ENCODE data around the gene PNPLA6.
"Not testable (repeated sequence)": the region's sequence is repeated elsewhere in the genome, so short reads cannot be mapped to it uniquely, and the experiment has no call there.

The PNPLA6 gene

DNA sequence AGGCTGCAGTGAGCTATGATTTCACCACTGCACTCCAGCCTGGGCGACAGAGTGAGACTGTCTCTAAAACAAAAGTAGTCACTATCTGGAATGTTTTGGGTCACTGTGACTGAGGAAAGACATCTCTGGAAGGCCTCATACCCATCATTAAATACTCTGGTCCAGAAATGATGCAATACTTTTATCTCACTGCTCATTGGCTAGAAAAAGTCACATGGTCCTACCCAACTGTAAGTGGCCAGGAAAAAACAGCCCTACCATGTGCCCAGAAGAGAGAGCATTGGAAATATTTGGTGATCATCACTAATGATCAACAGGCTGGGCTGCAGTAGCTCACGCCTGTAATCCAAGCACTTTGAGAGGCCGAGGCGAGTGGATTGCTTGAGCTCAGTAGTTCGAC is 29.8 kb downstream of the PNPLA6 start:
- Mint-ChIP-seq H3K27me3 (ENCODE audit: low read depth, poor library complexity) (peaks cover 9% of the 10 kb centered on the region), H3K4me3 (no peak overlapping the region), H3K27ac (no peak overlapping the region)

DNA sequence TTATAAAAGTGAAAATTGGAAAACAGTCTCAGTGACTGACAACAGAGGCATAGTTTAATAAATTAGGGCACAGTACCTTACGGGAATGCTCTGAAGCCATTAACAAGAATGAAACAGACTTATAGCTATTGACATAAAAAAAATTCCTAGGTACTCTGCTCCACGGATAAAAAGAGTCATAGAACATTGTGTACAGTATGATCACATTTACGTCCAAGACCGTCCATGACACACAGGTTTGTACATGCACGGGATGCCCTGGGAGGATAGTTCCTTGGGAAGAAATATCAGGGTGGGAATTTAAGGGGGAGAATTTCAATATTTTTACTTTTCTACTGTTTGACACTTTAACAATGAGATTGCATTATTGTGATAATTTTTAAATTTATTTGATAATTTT is 35.2 kb downstream of the PNPLA6 start:
- TF ChIP-seq, protein P1, sequence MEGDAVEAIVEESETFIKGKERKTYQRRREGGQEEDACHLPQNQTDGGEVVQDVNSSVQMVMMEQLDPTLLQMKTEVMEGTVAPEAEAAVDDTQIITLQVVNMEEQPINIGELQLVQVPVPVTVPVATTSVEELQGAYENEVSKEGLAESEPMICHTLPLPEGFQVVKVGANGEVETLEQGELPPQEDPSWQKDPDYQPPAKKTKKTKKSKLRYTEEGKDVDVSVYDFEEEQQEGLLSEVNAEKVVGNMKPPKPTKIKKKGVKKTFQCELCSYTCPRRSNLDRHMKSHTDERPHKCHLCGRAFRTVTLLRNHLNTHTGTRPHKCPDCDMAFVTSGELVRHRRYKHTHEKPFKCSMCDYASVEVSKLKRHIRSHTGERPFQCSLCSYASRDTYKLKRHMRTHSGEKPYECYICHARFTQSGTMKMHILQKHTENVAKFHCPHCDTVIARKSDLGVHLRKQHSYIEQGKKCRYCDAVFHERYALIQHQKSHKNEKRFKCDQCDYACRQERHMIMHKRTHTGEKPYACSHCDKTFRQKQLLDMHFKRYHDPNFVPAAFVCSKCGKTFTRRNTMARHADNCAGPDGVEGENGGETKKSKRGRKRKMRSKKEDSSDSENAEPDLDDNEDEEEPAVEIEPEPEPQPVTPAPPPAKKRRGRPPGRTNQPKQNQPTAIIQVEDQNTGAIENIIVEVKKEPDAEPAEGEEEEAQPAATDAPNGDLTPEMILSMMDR (IDR thresholded peaks at IDR 0.05), result no peak
- Mint-ChIP-seq H3K27me3 (ENCODE audit: low read depth, poor library complexity) (peaks cover 38% of the 10 kb centered on the region), H3K4me3 (no peak overlapping the region), H3K9me3 (no peaks in the 10 kb centered on the region), H3K4me1 (no peaks in the 10 kb centered on the region), H3K36me3 (ENCODE audit: low read depth) (no peaks in the 10 kb centered on the region), H3K27ac (no peak overlapping the region)
- DNase-seq, result no peak

More for the DNA sequence above, 29.8 kb downstream of the PNPLA6 start:
- Mint-ChIP-seq H3K4me1 (no peaks in the 10 kb centered on the region), H3K36me3 (ENCODE audit: low read depth) (peaks cover 6% of the 10 kb centered on the region), H3K9me3 (no peaks in the 10 kb centered on the region)
- no peak for DNase-seq
- TF ChIP-seq, protein P1 (IDR thresholded peaks at IDR 0.05), result no peak

DNA sequence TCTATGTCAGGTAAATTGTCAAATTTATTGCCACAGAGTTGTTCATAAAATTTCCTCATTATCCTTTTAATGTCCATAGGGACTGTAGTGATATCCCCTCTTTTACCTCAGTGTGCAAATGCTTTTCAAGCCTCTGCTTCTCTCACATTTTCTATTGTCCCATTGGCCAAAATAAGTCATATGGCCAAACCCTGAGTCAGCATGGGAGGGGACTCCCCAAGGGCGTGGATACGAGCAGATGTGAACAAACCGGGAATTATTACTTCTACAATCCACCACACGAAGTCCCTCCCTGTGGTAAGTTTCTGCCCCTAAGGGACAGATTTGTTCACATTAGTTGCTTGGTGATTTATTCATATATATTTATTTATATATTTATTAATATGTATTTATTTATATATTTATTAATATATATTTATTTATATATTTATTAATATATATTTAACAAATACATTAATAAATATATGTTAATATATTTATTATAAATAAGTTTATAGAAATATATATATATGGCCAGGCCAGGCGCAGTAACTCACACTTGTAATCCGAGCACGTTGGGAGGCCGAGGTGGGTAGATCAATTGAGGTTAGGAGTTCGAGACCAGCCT is 40.0 kb downstream of the PNPLA6 start:
- H3K4me1 Mint-ChIP-seq, result no peaks in the 10 kb centered on the region
- no peaks in the 10 kb centered on the region for H3K9me3 Mint-ChIP-seq
- H3K36me3 Mint-ChIP-seq (ENCODE audit: low read depth), result no peaks in the 10 kb centered on the region
- H3K4me3 Mint-ChIP-seq, result no peak overlapping the region
- H3K27me3 Mint-ChIP-seq (ENCODE audit: low read depth, poor library complexity), result peaks cover 73% of the 10 kb centered on the region
- TF ChIP-seq, protein P1 (IDR thresholded peaks at IDR 0.05), result no peak
- no peak for DNase-seq
- H3K27ac Mint-ChIP-seq, result no peak overlapping the region

DNA sequence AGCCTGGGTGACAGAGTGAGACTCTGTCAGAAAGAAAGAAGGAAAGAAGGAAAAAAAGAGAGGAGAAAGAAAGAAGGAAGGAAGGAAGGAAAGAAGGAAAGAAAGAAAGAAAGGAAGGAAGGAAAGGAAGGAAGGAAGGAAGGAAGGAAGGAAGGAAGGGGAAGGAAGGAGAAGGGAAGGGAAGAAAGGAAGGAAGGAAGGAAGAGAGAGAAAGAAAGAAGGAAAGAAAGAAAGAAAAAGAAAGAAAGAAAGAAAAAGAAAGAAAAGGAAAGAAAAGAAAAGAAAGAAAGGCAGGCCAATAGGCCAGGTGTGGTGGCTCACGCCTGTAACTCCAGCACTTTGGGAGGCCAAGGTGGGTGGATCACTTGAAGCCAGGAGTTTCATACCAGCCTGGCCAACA is 41.9 kb downstream of the PNPLA6 start:
- not testable (repeated sequence) for H3K36me3 Mint-ChIP-seq (ENCODE audit: low read depth); H3K9me3 Mint-ChIP-seq; H3K4me3 Mint-ChIP-seq; DNase-seq; H3K4me1 Mint-ChIP-seq; H3K27ac Mint-ChIP-seq
- peaks cover 85% of the 10 kb centered on the region for H3K27me3 Mint-ChIP-seq (ENCODE audit: low read depth, poor library complexity)

DNA sequence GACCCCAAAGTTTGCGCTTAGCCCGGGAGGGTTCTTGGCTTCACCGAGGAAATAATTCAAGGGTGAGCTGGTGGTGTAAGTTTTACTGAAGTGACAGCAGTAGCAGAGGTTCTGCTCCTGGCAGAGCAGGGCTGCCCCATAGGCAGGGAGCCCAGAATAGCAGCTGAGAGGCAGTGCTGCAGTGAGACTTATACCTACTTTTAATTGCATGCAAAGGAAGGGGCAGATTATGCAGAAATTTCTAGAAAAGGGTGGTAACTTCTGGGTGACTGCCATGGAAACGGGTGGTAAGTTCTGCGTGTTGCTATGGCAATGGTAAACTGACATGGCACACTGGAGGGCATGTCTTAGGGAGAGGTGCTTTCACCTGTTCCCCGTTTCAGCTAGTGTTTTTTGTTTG is 42.6 kb downstream of the PNPLA6 start:
- Mint-ChIP-seq H3K4me1 (no peaks in the 10 kb centered on the region), H3K4me3 (no peak overlapping the region), H3K27me3 (ENCODE audit: low read depth, poor library complexity) (peaks cover 84% of the 10 kb centered on the region)

DNA sequence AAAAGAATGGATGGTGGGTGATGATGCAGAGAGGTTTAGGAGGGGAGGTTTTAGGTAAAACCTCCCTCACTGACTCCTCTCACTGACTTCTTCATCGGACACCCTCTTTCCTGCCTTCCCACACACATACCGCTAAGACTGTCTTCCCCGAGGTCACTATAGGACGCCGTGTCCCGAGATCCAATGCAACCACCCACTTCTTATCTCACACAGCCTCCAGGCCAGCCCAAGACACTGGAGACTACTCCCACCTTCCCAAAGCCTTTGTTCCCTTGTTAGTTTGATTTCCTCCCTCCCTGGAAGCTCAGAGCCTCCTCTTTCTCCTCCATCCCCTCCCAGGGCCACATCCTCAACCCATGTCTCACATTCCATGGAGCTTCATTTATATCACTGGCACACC is 43.7 kb downstream of the PNPLA6 start:
- H3K9me3 Mint-ChIP-seq, result no peaks in the 10 kb centered on the region
- peaks cover 77% of the 10 kb centered on the region for H3K27me3 Mint-ChIP-seq (ENCODE audit: low read depth, poor library complexity)
- TF ChIP-seq, protein P1 (IDR thresholded peaks at IDR 0.05), result no peak

More for the DNA sequence above, 42.6 kb downstream of the PNPLA6 start:
- Mint-ChIP-seq H3K27ac (no peak overlapping the region), H3K36me3 (ENCODE audit: low read depth) (no peaks in the 10 kb centered on the region), H3K9me3 (no peaks in the 10 kb centered on the region)
- TF ChIP-seq, protein P1 (IDR thresholded peaks at IDR 0.05), result no peak
- DNase-seq, result no peak

More for the DNA sequence above, 43.7 kb downstream of the PNPLA6 start:
- no peak overlapping the region for H3K27ac Mint-ChIP-seq
- DNase-seq, result no peak
- H3K4me3 Mint-ChIP-seq, result no peak overlapping the region
- no peaks in the 10 kb centered on the region for H3K4me1 Mint-ChIP-seq
- no peaks in the 10 kb centered on the region for H3K36me3 Mint-ChIP-seq (ENCODE audit: low read depth)

Measured in nephron progenitor cell (in vitro differentiated cells).